T-helper 17 cell (primary cell): ENCODE results near the gene FABP6. TPM values are rescaled to one million over a fixed set of nuclear protein-coding genes. Genes with fewer than 3 reads are reported as not detected.
A peak's percentile ranks its signal among the peaks of the same experiment; 100 is the strongest.

Source experiments
- ATAC-seq: fragments of 150-1000 bp; cut with Tn5 transposase; 2 replicates; pipeline ENCODE4 v1.10.0; 2021; ENCODE audit warnings: mild to moderate bottlenecking, moderate library complexity
- DNase-seq, 3 donors: peaks; one replicate each; pipeline versions ENCODE4 v3.0.0 to v3.0.0-alpha.2; 2020 to 2021
- H3K9me3 ChIP-seq: one replicate; pipeline ENCODE4 v1.7.0; 2013; ENCODE audit warnings: low read length, mild to moderate bottlenecking; ENCODE audit not compliant: control insufficient read depth, poor library complexity, severe bottlenecking
- H3K27ac Mint-ChIP-seq: one replicate; pipeline ENCODE4 v1.8.0; 2022; ENCODE audit warnings: mild to moderate bottlenecking, moderate library complexity, mixed read lengths
- H3K27me3 Mint-ChIP-seq: one replicate; pipeline ENCODE4 v1.8.0; 2022; ENCODE audit warnings: mixed read lengths
- H3K36me3 Mint-ChIP-seq: one replicate; pipeline ENCODE4 v1.8.0; 2022; ENCODE audit warnings: low read depth, mixed read lengths
- H3K4me1 Mint-ChIP-seq: one replicate; pipeline ENCODE4 v1.8.0; 2022; ENCODE audit warnings: mild to moderate bottlenecking, mixed read lengths
- H3K4me3 Mint-ChIP-seq: one replicate; pipeline ENCODE4 v1.8.0; 2022; ENCODE audit warnings: mild to moderate bottlenecking, moderate library complexity, mixed read lengths
- total RNA-seq, 4 donors: library from RNA in 2 of 4; stranded (reverse) in 2 of 4; gene quantifications; one replicate each; pipeline ENCODE4 v1.2.3 and lab custom pipeline; 2022 to 2026

Gene FABP6
- total RNA-seq, 2 donors from 2014 or later = not detected

DNA sequence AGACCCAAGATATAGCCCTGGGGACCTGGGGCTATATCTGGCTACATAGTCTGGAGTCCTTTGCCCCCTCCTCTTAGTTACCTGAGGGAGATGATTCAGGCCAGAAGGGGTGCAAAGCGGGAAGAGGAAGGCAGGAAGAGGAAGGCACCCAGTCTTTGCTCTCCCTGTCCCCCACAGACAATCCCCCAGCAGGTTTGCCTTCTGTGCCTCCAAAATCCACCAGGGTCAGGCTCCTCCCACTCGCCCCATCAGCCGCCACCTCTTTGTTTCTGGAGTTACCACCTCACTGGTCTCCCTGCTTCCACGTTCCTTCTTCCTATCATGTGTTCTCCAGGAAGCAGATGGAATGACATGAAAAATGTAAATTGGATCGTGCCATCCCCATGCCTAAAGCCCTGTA, 31.2 kb upstream of the FABP6 start:
- H3K36me3 Mint-ChIP-seq = no peaks in the 10 kb centered on the region
- no peaks in the 10 kb centered on the region for H3K9me3 ChIP-seq
- ATAC-seq = no peak
- DNase-seq = no peak
- peak overlapping the region; percentile 61 for H3K27ac Mint-ChIP-seq
- no peak overlapping the region for H3K4me3 Mint-ChIP-seq
- H3K27me3 Mint-ChIP-seq = peaks cover 32% of the 10 kb centered on the region
- peaks cover 12% of the 10 kb centered on the region for H3K4me1 Mint-ChIP-seq

DNA sequence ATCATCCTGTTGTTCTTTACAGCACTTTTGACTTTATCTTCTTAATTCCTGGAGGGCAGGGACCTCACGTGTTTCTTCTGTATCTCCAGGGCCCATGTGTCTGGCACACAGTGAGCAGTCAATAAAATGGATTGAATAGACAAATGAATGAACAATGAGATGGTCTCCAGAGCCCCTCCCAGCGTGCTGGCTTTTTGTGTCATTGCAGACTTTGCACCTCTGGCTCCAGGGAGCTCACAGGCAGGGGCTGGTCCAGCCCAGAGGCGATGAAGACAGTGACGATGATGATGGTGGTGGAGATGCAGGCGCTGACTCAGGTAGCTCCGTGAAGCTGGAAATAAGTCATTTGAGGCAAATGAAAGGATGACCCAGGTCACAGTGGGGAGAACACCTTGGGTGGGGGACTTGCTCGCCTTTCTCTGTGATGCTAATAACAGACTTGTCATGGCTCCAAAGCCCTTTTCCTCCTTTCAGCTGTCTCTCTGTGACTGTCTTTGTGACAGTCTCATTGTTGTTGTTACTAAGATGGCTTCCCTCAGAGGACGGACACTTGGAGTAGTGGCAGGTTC, 30.4 kb upstream of the FABP6 start:
- Mint-ChIP-seq H3K4me3 (peak overlapping the region; percentile 56), H3K27me3 (peaks cover 30% of the 10 kb centered on the region), H3K36me3 (no peaks in the 10 kb centered on the region), H3K4me1 (peaks cover 12% of the 10 kb centered on the region), H3K27ac (peak overlapping the region; percentile 61)
- no peaks in the 10 kb centered on the region for H3K9me3 ChIP-seq
- no peak for DNase-seq
- no peak for ATAC-seq

DNA sequence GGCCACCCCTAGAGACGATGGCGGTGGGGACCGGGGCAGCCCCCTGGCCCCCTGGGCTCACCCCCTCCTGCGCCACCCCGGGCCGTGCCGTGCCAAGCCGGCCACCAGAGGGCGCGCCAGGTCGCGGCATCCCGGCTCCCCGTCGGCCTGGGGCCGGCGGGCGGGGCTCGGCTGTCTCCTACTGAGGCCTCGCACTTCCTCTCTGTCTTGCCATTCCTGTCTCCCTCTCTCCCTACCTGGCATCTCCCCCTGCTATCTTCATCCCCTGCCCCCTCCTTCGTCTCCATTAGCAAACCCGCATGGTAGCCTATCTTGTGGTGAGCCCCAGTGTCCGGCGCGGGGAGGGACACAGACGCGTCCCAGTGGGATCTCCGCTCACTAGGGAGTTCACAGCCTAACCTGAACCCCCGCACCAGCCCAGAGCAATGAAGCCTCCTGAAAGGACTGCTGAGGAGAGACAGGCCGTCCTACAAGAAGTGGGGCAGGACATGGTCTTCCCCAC, 29.8 kb upstream of the FABP6 start:
- ATAC-seq (peak; percentile 97), DNase-seq (peak; percentile 45 to 69 (median 65))
- H3K4me3 Mint-ChIP-seq = peak overlapping the region; percentile 86
- peaks cover 12% of the 10 kb centered on the region for H3K4me1 Mint-ChIP-seq
- H3K9me3 ChIP-seq = no peaks in the 10 kb centered on the region
- H3K36me3 Mint-ChIP-seq = no peaks in the 10 kb centered on the region
- peaks cover 30% of the 10 kb centered on the region for H3K27me3 Mint-ChIP-seq
- H3K27ac Mint-ChIP-seq = no peak overlapping the region

DNA sequence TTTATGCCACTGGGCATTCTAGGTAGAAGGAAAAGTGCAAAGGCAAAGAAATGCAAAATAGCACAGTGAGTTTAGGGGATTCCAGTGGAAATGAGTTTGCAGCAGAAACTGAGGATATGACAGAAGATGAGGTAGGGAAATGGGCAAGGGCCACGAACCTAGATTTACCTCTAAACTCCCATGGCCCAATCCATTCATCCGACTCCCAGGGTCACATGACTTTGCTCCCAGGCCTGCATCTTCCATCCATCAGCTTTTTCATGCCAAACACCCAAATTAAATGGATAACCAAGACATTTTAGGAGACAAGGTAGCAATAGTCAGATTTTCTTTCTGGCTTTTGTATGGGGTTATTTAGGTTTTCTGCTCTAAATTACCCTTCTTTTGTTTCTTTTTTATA, 22.2 kb upstream of the FABP6 start:
- no peaks in the 10 kb centered on the region for H3K9me3 ChIP-seq
- ATAC-seq (no peak), DNase-seq (no peak)
- H3K4me3 Mint-ChIP-seq = no peak overlapping the region
- peaks cover 2% of the 10 kb centered on the region for H3K4me1 Mint-ChIP-seq
- H3K36me3 Mint-ChIP-seq = no peaks in the 10 kb centered on the region
- peaks cover 17% of the 10 kb centered on the region for H3K27me3 Mint-ChIP-seq
- H3K27ac Mint-ChIP-seq = no peak overlapping the region

DNA sequence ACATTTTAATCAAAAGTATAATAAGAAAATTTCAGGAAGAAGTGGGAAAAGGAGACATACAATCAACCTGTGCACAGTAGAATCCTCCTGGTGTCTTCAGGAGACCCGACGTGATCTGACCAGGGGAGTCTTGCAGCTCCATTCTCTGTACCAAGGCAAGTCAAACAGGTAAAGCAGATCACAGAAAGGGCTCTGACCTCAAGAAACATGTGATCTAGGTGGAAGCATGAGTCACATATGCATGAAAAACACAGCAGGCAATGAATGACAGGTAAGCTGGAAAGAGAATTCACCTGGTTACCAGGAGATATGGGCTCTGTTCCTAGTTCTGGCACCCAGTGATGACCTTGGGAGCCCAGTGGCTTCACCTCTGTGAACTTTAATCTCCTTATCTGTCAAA, 19.4 kb upstream of the FABP6 start:
- peaks cover 2% of the 10 kb centered on the region for H3K4me1 Mint-ChIP-seq
- H3K27me3 Mint-ChIP-seq = peaks cover 14% of the 10 kb centered on the region
- no peaks in the 10 kb centered on the region for H3K9me3 ChIP-seq
- ATAC-seq (no peak), DNase-seq (no peak)
- no peaks in the 10 kb centered on the region for H3K36me3 Mint-ChIP-seq
- H3K27ac Mint-ChIP-seq = no peak overlapping the region
- H3K4me3 Mint-ChIP-seq = no peak overlapping the region

DNA sequence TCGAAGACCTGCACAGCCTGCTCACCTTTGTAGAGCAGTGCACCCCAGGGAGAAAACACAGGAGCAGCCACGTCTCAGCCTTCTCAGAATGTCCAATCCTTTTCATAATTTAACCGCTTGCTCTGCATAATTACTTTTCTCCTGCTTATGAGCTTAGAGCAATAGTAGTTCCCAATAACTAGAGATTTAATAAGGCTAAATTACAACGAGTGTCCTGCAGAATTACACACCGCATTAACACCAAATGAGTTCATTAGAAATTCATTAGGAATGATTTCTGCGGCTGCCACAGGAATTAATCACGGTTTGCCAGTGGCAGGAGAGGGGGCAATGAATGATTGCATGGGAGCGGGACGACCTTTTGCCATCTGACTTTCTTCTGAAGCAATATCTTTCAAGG, 18.7 kb upstream of the FABP6 start:
- H3K36me3 Mint-ChIP-seq = no peaks in the 10 kb centered on the region
- no peak overlapping the region for H3K4me3 Mint-ChIP-seq
- H3K27me3 Mint-ChIP-seq = peaks cover 18% of the 10 kb centered on the region
- H3K4me1 Mint-ChIP-seq = peaks cover 2% of the 10 kb centered on the region
- DNase-seq = no peak
- no peak overlapping the region for H3K27ac Mint-ChIP-seq
- ATAC-seq = no peak
- no peaks in the 10 kb centered on the region for H3K9me3 ChIP-seq

DNA sequence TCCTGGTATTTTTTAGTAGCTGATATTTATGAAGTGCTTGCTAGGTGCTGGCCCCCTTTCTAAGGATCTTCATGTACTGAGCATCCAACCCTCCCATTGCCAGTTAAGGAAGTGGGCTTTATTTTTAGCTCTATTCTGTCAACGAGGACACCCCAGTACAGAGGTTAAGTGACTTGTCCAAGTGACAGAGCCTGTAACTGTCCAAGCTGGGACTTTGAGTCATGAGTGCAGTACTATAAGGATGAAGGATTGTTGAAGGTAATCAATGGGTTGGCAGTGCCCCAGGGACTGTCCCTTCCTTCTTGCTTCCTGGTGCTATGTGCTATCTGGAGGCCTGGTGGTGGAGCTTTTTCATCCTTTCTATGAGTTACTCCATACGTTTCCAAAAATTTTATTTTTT, 18.0 kb upstream of the FABP6 start:
- H3K9me3 ChIP-seq = no peaks in the 10 kb centered on the region
- Mint-ChIP-seq H3K4me1 (no peaks in the 10 kb centered on the region), H3K27ac (no peak overlapping the region), H3K4me3 (no peak overlapping the region), H3K36me3 (no peaks in the 10 kb centered on the region), H3K27me3 (peaks cover 22% of the 10 kb centered on the region)
- ATAC-seq (no peak), DNase-seq (no peak)

DNA sequence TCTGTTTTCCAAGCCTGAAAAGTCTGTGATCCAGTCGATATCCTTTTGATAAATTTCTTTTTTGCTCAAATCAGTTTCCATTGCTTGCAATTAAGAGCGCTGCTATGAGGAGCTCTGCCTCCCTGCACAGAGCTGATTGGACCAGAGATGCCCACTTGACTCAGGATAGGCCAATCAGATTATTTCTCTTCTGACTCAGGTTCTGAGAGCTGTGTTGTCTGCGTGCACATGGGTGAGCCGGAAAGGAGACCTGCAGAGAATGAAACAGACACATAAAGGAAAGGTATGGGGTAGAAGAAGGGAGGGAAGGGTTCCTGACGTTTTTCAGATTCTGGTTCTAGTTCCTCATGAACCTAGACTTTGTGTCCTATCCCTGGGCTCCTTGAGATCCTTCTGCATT, 15.8 kb upstream of the FABP6 start:
- H3K27me3 Mint-ChIP-seq = peaks cover 26% of the 10 kb centered on the region
- ATAC-seq = no peak
- no peaks in the 10 kb centered on the region for H3K4me1 Mint-ChIP-seq

DNA sequence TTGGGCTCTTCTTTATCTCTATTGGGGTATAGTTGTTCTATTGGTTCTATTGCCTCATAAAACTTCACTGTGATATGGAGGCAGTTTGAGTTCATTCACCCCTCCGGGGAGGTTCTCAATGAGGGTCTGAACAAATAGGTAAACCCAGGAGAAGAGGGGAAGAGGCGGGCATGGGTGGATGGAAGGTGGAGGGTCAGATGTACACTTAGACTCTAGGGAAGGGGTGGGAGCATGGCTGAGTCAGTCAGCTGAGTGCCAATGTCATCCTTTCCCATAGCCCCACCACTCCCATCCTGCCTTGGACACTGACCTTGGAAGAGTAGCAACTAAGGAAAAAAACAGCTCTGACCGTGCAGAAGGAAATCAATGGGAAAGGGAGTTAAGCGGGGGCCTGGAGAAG, 9.9 kb upstream of the FABP6 start:
- Mint-ChIP-seq H3K27ac (no peak overlapping the region), H3K4me1 (no peaks in the 10 kb centered on the region), H3K36me3 (no peaks in the 10 kb centered on the region), H3K4me3 (no peak overlapping the region), H3K27me3 (peaks cover 36% of the 10 kb centered on the region)
- ATAC-seq (no peak), DNase-seq (no peak)
- no peaks in the 10 kb centered on the region for H3K9me3 ChIP-seq

More for the DNA sequence above, 15.8 kb upstream of the FABP6 start:
- no peak for DNase-seq
- Mint-ChIP-seq H3K36me3 (no peaks in the 10 kb centered on the region), H3K27ac (no peak overlapping the region), H3K4me3 (no peak overlapping the region)
- no peaks in the 10 kb centered on the region for H3K9me3 ChIP-seq

DNA sequence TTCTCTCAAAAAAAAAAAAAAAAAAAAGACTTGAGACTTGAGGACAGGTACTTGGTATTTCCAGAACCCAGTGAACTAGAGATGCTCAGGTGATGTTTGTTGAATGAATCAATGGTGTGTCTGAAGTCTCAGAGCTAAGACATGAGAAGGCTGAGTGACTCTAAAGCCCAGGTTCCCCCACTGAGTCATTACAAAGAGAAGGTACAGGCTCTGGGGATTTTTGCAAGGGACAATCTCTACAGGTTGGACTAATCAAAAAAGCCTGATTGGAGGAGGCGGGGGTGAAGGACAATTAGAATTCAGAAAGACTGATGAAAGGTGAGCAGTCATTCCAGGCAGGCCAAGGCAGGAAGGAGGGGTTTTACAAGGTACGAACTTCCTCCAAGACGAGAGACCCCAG, 8.2 kb upstream of the FABP6 start:
- no peaks in the 10 kb centered on the region for H3K9me3 ChIP-seq
- Mint-ChIP-seq H3K4me3 (no peak overlapping the region), H3K36me3 (no peaks in the 10 kb centered on the region), H3K27me3 (peaks cover 27% of the 10 kb centered on the region), H3K4me1 (no peaks in the 10 kb centered on the region), H3K27ac (no peak overlapping the region)
- ATAC-seq (no peak), DNase-seq (no peak)

DNA sequence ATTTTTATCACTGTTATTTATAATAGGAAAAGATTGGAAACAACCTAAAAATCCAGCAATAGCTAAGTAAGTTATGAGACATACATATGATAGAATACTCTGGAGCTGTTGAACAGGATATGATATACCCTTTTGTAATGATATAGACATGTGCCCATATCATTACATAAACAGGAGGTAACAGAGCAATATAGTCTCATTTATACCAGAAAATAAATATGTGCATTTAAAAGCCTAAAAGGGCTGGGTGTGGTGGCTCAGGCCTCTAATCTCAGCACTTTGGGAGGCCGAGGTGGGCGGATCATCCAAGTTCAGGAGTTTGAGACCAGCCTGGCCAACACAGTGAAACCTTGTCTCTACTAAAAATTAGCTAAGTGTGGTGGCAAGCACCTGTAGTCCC, 2.3 kb upstream of the FABP6 start:
- no peak overlapping the region for H3K4me3 Mint-ChIP-seq
- DNase-seq (no peak), ATAC-seq (no peak)
- no peaks in the 10 kb centered on the region for H3K27me3 Mint-ChIP-seq
- H3K4me1 Mint-ChIP-seq = no peaks in the 10 kb centered on the region
- no peaks in the 10 kb centered on the region for H3K9me3 ChIP-seq
- no peak overlapping the region for H3K27ac Mint-ChIP-seq
- peaks cover 4% of the 10 kb centered on the region for H3K36me3 Mint-ChIP-seq

DNA sequence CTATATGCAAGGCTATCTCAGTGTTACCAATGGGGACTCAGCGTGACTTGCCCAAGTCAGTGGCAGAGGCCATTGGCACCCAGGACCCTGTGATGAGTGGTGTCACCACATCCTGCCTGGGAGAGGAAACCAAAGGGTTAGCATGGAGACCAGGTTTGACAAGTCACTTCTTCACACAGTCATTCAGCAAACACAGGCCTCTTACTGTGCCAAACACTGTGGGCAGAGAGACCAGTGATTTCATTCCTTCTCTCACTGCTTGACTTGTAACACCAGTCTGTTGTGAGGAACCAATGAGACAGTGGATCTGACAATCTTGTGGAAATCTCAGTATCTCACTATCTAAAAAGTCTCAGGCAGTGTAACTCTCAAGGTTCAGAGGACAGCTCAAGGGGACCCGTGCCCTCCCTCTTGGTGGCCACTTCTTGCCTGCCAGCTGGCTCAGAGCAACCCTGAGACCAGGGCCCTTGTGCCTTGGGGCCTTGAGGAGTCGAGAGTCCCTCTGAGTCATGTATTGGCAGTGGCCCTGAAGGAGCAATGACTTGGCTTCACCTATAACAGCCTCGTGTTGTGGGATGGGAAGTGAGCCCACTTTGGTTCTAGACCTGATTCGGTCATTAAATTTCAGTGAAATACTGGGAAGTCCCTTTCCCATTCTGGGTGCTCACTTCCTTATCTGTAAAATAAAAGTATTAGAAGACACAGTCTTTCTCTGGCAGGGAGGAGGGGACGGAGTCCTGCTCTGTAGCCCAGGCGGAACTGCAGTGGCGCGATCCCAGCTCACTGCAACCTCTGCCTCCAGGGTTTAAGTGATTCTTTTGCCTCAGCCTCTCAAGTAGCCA, 1.6 kb downstream of the FABP6 start:
- Mint-ChIP-seq H3K36me3 (peaks cover 5% of the 10 kb centered on the region), H3K4me3 (no peak overlapping the region), H3K27me3 (peaks cover 6% of the 10 kb centered on the region), H3K27ac (no peak overlapping the region), H3K4me1 (peaks cover 4% of the 10 kb centered on the region)
- no peaks in the 10 kb centered on the region for H3K9me3 ChIP-seq
- DNase-seq (no peak), ATAC-seq (no peak)

DNA sequence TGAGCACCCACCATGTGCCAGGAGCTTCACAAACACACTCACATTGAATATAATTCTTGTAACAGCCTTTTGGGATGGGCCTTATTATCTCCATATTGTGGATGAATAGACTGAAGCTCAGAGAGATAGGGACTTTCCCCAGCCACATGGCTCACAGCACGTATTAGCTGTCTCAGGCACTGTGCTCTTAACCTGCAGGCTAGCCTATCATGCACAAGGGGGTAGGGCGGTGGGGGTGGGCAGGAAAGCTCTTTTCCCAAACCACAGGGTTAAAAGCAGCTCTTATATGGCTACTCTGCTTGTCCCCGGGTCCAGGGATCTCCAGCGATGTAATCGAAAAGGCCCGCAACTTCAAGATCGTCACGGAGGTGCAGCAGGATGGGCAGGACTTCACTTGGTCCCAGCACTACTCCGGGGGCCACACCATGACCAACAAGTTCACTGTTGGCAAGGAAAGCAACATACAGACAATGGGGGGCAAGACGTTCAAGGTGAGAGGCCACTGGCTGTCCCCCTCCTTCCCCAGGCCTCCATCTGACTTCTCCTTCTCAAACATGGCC, 2.6 kb downstream of the FABP6 start:
- Mint-ChIP-seq H3K27ac (no peak overlapping the region), H3K27me3 (peaks cover 9% of the 10 kb centered on the region), H3K36me3 (peaks cover 5% of the 10 kb centered on the region), H3K4me3 (no peak overlapping the region), H3K4me1 (peaks cover 4% of the 10 kb centered on the region)
- H3K9me3 ChIP-seq = no peaks in the 10 kb centered on the region
- DNase-seq = no peak
- no peak for ATAC-seq
